RWPE1 (cell line): ENCODE measurements around the gene UBE2K.
A peak's percentile ranks its signal among the peaks of the same experiment; 100 is the strongest.

Experiments
- CTCF ChIA-PET: fragments of 350-600 bp; sonication (Branson Sonifier 250); formaldehyde crosslinking; extraction: SDS; loops from one replicate; lab custom pipeline; 2021; lab: Yijun Ruan, JAX
- POLR2A ChIA-PET: fragments of 400-600 bp; formaldehyde crosslinking; extraction: SDS; loops from one replicate; lab custom pipeline; 2020; ENCODE audit warnings: antibody characterized with exemption; ENCODE audit not compliant: low non-redundant PET; lab: Yijun Ruan, JAX
- DNase-seq: peaks from one replicate; pipeline ENCODE4 v3.0.0; 2012; ENCODE audit warnings: low spot score
- H3K27ac ChIP-seq: fragments of 450-650 bp; 2 replicates; pipeline ENCODE4 v1.5.1; 2017
- CTCF ChIP-seq: fragments of 450-650 bp; conservative IDR thresholded peaks from 2 replicates; pipeline ENCODE4 v1.5.1; 2017; ENCODE audit warnings: low read depth, mild to moderate bottlenecking

The UBE2K gene

GRCh38 chr4:39706334-39706733, 8.4 kb downstream of the UBE2K start:
- H3K27ac ChIP-seq: peak overlapping the region; percentile 74

GRCh38 chr4:39706741-39707511, 9.0 kb downstream of the UBE2K start:
- H3K27ac ChIP-seq: peak overlapping the region; percentile 74
- no peak for TF ChIP-seq CTCF
- no peak for DNase-seq
- ChIA-PET CTCF (interaction anchor here (0.6 to 0.7 kb wide), 2 partner anchors 15 to 233 kb away, joined by 3 to 7 read pairs; no protein-coding TSS in a partner anchor), POLR2A (interaction anchor here (0.6 kb wide), 1 partner anchor 247 kb away, joined by 3 read pairs; no protein-coding TSS in a partner anchor)

More at GRCh38 chr4:39706334-39706733, 8.4 kb downstream of the UBE2K start:
- ChIA-PET CTCF (no interaction called here), POLR2A (interaction anchor here (0.6 kb wide), 1 partner anchor 247 kb away, joined by 3 read pairs; no protein-coding TSS in a partner anchor)
- no peak for TF ChIP-seq CTCF
- DNase-seq: no peak

- DNase-seq: no peak
- H3K27ac ChIP-seq: no peak overlapping the region
- no peak for TF ChIP-seq CTCF
- ChIA-PET POLR2A (no interaction called here), CTCF (interaction anchor here (0.6 kb wide), 1 partner anchor 37 kb away, joined by 3 read pairs; no protein-coding TSS in a partner anchor)
Observed at GRCh38 chr4:39710098-39710896, 12.4 kb downstream of the UBE2K start.

GRCh38 chr4:39712819-39713607, 15.1 kb downstream of the UBE2K start:
- POLR2A ChIA-PET: no interaction called here
- H3K27ac ChIP-seq: no peak overlapping the region; the same call in 1 of the 2 replicates
- CTCF ChIA-PET: interaction anchor here (0.6 to 0.7 kb wide), 2 partner anchors 19 to 112 kb away, joined by 3 to 4 read pairs; no protein-coding TSS in a partner anchor
- DNase-seq: no peak
- TF ChIP-seq CTCF: no peak

- TF ChIP-seq CTCF: no peak
- POLR2A ChIA-PET: no interaction called here
- no peak overlapping the region for H3K27ac ChIP-seq
- CTCF ChIA-PET: interaction anchor here (0.7 kb wide), 1 partner anchor 19 kb away, joined by 3 read pairs; no protein-coding TSS in a partner anchor
- no peak for DNase-seq
Observed at GRCh38 chr4:39713691-39714090, 15.8 kb downstream of the UBE2K start.
